Fibroblast of upper back skin (primary cell): ENCODE data around the gene RHOT2.
A peak's percentile ranks its signal among the peaks of the same experiment; 100 is the strongest.

ENCODE experiments used
- DNase-seq: peaks from one replicate; pipeline ENCODE4 v3.0.0-alpha.2; 2013

Gene RHOT2

DNA sequence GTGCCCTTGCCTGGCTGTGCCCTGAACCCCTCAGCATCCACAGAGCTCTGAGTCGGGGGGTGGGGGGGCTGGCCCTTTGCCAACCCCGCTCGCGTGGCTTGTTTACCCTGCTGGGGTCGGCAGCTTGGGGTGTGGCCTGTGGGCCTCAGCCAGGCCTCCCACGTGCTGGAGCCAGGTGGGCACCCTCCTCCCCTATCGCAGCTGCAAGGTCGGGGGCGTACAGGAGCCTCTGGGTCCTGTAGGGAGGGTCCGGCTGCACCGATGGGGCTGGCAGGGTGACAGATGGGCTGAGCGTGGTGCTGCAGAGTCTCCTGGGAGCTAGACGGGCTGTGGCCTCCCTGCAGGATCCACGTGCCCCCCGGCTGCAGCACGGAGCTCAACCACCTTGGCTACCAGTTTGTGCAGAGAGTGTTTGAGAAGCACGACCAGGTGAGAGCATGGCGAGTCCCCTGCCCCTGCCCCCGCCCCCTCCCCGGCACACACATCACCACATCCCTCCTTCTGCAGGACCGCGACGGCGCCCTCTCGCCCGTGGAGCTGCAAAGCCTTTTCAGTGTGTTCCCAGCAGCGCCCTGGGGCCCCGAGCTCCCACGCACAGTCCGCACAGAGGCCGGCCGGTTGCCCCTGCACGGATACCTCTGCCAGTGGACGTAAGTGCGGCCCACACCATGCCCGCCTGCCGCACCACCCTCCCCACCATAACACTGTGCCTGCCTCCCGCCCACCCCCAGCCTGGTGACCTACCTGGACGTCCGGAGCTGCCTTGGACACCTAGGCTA, 3.6 kb downstream of the RHOT2 start:
- DNase-seq, result no peak

DNA sequence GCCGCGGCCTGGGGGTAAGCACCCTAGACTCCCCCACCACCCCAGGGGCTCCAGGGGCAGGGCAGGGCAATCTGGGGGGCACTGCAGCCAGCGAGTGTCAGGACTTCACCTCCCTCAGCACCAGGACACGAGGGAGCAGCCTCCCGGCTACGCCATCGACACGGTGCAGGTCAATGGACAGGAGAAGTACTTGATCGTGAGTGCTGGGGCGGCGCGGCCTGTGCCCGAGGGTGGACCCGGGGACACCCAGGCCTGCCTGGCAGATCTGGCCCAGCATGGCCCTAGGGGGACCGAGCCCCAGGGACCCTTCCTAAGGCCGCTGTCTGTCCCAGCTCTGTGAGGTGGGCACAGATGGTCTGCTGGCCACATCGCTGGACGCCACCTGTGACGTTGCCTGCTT, 4.4 kb downstream of the RHOT2 start:
- DNase-seq, result no peak

DNA sequence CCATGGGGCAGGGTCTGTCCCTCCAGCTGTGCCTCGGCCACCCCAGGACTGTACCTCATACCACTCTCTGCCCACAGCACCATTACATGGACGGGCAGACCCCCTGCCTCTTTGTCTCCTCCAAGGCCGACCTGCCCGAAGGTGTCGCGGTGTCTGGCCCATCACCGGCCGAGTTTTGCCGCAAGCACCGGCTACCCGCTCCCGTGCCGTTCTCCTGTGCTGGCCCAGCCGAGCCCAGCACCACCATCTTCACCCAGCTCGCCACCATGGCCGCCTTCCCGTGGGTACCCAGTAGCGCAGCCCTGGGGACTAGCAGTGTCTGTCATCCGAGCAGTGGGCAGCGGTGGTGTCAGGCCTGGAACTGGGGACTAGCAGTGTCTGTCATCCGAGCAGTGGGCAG, 4.9 kb downstream of the RHOT2 start:
- no peak for DNase-seq

DNA sequence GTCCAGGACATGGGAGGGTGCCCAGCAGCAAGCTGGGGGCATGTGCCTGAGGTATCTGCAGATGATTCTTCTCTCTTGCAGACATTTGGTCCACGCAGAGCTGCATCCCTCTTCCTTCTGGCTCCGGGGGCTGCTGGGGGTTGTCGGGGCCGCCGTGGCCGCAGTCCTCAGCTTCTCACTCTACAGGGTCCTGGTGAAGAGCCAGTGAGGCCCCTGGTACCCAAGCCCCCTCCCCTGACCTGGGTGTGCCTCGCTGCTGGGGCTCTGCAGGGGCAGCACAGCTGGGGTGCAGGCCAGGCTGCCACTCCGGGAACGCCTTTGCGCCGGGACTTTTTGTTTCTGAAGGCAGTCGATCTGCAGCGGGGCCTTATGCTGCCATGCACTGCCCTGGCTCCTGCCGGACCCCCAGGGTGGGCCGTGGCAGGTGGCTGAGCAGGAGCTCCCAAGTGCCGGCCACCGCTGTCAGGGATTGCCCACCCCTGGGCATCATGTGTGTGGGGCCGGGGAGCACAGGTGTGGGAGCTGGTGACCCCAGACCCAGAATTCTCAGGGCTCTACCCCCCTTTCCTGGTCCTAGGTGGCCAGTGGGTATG, 5.6 kb downstream of the RHOT2 start:
- DNase-seq, result no peak

DNA sequence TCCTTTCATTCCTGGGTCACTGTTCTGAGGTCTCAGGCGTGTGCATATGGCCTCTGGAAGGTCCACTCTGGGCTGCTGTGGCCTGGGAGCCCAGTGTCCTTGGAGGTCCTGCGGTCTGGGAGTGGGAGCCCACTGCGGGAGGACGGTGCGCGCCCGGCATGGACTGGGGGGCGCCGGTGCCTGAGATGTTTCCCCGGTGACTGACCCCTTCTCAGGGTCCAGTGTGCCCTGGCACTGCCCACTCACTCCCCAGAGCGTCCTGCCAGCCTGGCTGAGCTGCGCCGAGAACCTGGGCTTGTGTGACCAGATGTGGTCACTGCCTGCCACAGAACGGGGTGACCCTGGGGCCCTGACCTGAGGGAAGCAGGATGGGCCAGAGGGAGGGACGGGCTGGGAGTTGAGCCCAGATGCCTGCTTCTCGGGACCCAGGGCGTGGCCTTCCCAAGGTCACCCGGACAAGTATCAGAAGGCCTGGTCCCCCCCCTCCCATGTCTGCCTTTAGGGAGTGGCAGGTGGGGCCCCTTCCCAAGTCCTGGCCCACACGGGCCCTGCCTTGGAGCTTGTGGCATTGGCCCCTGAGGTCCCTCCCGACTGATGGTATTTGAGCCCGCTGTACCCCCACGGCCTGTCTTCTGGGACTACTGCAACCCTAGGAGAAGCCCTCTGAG, 6.4 kb downstream of the RHOT2 start:
- DNase-seq, result no peak

DNA sequence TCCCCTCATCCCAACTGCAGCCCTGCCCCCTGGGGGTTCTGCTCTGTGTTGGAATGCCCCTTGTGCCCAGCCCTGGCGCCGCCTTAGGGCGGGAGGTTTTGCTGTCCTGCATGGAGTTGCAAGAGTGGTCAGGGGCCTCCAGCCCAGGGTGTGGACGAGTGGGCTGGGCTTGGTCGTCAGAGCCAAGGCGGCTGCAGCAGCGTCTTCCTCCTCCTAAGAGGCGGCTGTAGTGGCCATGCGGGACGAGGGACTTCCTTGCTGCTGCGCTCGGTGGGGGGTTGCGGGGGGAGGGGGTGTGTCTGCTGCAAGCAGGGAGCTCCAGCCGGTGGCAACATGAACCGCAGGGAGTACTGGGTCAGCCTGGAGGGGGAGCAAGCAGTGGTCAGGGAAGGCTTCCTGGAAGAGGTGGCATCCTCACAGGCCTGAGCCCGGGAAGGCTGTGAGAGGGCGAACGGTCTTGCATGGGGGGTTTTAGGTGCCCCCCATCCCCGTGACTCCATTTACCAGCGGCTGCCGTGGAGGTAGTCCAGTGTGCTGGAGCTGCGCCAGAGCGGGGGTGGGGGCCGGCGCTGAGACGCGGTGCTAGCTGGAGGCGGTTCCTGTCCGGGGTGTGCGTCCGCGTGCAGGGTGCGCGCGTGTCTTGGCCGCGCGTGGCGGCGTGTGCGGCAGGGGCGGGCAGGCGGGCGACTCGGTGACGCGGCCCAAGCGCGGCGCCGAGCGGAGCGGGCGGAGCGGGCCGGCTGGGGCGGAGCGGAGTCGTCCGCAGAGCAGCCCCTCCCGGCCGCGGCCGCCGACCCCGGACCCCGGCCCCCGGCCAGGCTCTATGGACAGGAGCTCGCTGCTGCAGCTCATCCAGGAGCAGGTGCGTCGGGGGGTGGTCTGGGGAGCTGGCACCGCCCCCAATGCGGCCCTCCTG, 7.3 kb downstream of the RHOT2 start, which contains the start of gene RHBDL1:
Gene RHBDL1, plus strand, starts transcription at position 704 of the 916 bp plus-strand sequence. Its CDS starts 120 bp downstream, at position 824.
- DNase-seq, result peak; percentile 43

DNA sequence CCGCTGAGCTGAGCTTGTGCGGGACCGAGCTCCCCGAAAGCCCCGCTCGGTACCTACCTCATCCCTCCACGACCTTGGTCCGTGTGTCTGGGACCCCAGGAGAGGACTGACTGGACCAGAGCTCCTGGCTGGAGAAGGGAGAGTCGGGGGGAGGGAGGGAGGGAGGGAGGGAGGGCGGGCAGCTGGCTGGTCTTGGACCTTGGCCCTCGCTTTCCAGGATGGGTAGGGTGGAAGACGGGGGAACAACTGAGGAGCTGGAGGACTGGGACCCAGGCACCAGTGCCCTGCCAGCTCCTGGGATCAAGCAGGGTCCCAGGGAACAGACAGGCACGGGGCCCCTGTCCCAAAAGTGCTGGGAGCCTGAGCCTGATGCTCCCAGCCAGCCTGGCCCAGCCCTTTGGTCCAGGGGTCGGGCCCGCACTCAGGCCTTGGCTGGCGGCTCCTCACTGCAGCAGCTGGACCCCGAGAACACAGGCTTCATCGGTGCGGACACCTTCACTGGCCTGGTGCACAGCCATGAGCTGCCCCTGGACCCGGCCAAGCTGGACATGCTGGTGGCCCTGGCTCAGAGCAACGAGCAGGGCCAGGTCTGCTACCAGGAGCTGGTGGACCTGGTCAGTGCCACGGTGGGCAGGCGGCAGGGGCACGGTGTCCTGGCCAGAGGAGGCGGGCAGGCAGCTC, 8.1 kb downstream of the RHOT2 start:
- no peak for DNase-seq

DNA sequence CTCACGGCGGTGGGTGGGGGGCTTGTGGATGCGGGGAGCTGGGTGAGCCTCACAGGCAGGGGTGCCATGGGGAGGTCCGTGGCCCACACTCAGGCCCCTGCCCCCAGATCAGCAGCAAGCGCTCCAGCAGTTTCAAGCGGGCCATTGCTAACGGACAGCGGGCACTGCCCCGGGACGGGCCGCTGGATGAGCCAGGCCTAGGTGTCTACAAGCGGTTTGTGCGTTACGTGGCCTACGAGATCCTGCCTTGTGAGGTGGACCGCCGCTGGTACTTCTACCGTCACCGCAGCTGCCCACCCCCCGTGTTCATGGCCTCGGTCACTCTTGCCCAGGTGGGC, 8.6 kb downstream of the RHOT2 start:
- DNase-seq, result no peak

DNA sequence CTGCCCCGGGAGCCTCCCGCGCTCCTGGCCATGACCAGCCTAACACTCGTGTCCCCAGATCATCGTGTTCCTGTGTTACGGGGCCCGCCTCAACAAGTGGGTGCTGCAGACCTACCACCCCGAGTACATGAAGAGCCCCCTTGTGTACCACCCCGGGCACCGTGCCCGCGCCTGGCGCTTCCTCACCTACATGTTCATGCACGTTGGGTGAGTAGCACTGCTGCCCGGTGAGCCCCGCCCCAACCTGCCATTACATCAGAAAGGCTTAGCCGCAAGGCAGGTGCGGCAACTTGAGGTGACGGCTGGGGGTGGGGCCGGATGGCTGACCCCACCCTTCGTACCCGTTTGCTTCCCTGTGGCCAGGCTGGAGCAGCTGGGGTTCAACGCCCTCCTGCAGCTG, 9.0 kb downstream of the RHOT2 start:
- no peak for DNase-seq

DNA sequence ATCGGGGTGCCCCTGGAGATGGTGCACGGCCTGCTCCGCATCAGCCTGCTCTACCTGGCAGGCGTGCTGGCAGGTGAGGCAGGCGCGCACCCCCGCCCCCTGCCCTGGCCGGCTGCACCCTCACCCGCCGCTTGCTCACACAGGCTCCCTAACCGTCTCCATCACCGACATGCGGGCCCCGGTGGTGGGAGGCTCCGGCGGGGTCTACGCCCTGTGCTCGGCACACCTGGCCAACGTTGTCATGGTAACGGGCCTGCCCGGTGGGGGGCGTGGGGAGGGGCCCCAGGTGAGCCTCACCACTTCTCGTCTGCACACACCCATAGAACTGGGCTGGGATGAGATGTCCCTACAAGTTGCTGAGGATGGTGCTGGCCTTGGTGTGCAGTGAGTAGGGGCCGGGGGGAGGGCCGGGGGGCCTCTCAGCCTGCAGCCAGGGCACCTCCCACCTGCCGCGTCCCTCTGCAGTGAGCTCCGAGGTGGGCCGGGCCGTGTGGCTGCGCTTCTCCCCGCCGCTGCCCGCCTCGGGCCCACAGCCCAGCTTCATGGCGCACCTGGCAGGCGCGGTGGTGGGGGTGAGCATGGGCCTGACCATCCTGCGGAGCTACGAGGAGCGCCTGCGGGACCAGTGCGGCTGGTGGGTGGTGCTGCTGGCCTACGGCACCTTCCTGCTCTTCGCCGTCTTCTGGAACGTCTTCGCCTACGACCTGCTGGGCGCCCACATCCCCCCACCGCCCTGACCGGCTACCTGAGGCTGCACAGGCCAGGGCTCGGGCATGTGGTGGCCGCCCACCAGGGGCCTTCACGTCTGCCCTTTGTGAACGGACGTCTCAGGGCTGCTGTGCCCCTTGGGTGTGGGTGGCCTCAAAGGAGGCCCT, 9.6 kb downstream of the RHOT2 start:
- no peak for DNase-seq

DNA sequence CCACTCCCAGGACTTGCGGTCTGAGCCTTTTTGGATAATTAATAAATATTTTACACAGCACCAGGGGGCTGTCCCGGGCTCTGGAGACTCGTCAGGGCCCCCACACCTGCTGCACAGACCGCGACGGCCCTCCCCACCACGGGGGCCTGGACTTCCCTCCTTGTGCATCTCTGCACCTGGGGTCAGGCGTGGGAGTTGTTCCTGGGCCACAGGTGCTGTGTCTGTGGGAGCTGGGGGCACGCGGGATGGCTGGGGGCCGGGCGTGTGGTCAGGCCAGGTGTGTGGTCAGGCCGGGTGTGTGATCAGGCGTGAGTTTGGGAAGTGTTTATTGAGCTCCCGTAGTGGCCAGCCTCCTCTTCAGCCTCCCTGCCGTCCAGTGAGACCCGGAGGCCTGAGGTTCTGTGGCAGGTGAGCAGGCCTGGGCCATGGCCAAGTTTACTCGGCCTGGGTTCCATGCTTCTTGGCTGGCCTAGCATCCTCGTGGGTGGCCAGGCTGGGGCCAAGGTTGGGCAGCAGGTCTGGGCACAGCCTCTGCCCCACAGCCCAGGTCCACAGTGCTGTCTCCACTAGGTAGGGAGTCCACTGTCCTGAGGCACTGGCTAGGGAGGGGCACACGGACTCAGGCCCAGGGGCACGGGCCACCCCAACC, 10.4 kb downstream of the RHOT2 start:
- no peak for DNase-seq

DNA sequence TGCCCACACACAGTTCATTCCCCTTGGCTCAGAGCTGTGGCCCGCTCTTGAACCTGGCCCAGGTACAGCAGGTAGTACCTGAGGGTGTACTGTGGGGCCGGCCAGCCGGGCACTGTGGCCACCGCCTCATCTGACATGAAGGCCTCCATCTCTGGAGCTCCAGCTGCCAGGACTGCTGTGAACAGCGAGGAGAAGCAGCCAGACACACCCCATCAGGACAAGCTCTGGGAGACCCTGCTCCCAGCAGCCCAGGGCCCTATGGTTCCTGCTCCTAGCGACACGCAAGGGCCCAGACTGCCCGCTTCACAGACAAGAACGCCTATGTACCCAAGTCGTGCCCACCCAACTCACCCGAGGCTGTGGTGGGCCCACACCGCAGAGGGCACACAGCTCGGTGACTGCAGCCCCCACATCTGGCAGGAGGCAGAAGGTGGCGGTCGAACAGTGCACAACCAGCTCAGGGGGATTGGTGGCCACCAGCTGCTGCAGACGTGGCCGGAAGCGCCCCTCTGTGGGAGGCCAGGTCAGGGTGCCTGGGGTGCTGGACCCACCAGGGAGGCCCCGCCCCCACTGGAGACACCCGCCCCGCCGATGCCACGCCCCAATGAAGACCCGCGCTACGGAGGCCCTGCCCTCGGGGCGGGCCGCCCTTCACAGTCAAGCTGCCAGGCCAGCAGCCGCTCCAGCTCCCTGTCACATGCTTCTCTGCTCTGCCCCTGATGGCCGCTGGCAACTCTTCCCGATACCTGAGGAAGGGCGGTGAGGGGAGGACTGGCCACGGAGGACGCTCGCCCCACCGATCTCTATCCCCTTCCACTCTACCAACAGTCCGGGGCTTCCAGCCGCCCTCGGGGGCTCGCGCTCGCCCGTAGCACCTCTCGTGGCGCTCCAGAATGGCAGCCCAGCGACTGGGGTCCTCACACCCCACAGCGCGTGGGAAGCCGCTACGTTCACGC, 11.2 kb downstream of the RHOT2 start:
- peak; percentile 61 for DNase-seq

DNA sequence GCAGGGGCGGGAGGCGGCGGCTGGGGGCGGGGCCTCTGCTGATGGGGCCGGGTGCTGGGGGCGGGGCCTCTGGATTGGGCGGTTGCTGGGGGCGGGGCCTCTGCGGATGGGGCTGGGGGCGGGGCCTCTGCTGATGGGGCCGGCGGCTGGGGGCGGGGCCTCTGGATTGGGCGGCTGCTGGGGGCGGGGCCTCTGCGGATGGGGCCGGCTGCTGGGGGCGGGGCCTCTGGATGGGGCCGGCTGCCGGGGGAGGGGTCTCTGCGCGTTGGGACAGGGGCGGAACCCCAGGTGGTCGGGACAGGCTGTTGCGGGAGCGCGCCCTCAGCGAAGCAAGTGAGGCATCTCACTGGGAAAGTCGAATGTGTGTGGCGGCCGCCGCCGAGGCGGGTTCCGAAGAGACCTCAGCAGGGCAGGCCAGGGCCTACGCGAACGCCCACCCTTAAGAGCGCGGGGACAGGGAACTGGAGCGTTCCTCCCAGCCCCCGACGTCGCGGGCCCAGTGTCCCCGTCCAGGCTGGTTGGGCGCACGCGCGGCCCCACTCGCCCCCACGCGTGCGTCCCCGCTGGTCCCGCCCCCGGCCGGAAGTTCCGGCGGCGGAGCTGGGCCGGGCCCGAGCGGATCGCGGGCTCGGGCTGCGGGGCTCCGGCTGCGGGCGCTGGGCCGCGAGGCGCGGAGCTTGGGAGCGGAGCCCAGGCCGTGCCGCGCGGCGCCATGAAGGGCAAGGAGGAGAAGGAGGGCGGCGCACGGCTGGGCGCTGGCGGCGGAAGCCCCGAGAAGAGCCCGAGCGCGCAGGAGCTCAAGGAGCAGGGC, 12.1 kb downstream of the RHOT2 start, which contains the start of gene STUB1:
Gene STUB1, plus strand, starts transcription at position 597 of the 811 bp plus-strand sequence. Its CDS starts 116 bp downstream, at position 713.
- DNase-seq, result peak; percentile 85

DNA sequence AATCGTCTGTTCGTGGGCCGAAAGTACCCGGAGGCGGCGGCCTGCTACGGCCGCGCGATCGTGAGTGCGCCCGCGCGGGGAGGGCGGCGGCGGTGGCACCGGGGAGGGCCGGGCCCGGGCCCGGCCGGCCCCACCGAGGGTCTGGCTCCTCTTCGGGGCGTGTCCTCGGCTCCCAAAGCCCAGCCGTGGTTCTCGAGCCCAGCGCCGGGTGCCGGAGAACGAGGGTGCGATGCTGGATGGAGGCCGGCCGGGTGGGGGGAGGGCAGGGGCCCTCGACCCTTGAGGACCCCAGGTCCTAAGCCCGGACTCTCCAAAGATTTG, 12.7 kb downstream of the RHOT2 start:
- no peak for DNase-seq

DNA sequence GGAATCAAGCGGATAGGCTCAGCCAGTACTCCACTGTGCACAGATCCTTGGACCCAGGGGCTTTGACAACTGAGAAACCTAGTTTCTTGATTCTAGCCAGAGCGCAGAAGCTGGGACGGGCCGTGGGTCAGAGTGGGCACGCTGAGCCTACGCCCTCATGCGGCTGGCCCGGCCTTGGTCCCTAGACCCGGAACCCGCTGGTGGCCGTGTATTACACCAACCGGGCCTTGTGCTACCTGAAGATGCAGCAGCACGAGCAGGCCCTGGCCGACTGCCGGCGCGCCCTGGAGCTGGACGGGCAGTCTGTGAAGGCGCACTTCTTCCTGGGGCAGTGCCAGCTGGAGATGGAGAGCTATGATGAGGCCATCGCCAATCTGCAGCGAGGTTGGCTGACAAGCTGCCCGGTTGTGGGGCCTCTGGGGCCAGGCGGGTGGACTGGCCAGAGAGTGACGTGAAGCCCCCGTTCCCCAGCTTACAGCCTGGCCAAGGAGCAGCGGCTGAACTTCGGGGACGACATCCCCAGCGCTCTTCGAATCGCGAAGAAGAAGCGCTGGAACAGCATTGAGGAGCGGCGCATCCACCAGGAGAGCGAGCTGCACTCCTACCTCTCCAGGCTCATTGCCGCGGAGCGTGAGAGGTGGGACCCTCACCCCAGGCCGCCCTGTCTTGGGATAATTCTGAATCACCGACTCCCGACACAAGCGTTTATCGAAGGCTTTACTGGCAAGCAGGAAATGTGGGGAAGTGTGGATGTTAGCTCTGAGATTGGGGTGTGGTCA, 13.2 kb downstream of the RHOT2 start:
- DNase-seq, result peak; percentile 20

DNA sequence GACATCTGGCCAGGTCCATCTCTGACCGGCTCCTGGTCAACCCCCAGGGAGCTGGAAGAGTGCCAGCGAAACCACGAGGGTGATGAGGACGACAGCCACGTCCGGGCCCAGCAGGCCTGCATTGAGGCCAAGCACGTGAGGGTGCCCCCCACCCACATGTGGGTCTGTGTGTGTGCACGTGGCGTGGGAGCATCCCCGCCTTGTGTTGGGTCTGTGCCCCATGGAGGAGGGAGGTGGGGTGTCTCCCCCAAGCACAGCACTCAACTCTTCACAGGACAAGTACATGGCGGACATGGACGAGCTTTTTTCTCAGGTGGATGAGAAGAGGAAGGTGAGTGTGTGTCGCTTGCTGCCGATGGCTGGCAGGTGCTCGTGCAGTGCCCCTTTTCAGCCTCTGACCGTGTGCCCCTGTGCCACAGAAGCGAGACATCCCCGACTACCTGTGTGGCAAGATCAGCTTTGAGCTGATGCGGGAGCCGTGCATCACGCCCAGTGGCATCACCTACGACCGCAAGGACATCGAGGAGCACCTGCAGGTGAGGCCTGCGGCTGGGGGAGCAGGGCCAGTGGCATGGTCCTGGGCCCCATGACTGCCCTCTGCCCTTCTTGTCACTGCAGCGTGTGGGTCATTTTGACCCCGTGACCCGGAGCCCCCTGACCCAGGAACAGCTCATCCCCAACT, 14.0 kb downstream of the RHOT2 start:
- no peak for DNase-seq
